Loucy (cell line): Measurements from ENCODE around the gene RNU7-1.

Source experiments
- H2AFZ ChIP-seq: fragments of 200-600 bp; sonication (generic); 2 replicates; pipeline ENCODE4 v1.6.0; 2016; ENCODE audit warnings: antibody characterized with exemption, mild to moderate bottlenecking, low read length, moderate library complexity
- H3F3A ChIP-seq: fragments of 200-600 bp; 2 replicates; pipeline ENCODE4 v1.6.0; 2016; ENCODE audit warnings: antibody characterized with exemption, low read depth, mild to moderate bottlenecking
- H3K27me3 ChIP-seq: fragments of 200-600 bp; sonication (generic); 2 replicates; pipeline ENCODE4 v1.6.1; 2014; ENCODE audit warnings: low read length, mild to moderate bottlenecking; ENCODE audit not compliant: insufficient read depth, poor library complexity, severe bottlenecking
- H3K36me3 ChIP-seq: fragments of 200-600 bp; sonication (generic); 2 replicates; pipeline ENCODE4 v1.6.1; 2016; ENCODE audit warnings: low read length; ENCODE audit not compliant: insufficient read depth
- H3K4me1 ChIP-seq: fragments of 200-600 bp; sonication (generic); 2 replicates; pipeline ENCODE4 v1.5.1; 2014; ENCODE audit warnings: low read length, mild to moderate bottlenecking; ENCODE audit not compliant: insufficient read depth, poor library complexity, severe bottlenecking
- H3K4me2 ChIP-seq: fragments of 200-600 bp; sonication (generic); 2 replicates; pipeline ENCODE4 v1.6.0; 2014; ENCODE audit warnings: antibody characterized with exemption, low read length, low read depth, mild to moderate bottlenecking; ENCODE audit not compliant: poor library complexity, severe bottlenecking
- H3K4me3 ChIP-seq: fragments of 200-600 bp; sonication (generic); 2 replicates; pipeline ENCODE4 v1.5.1; 2014; ENCODE audit warnings: low read length, mild to moderate bottlenecking, mixed read lengths; ENCODE audit not compliant: poor library complexity, severe bottlenecking
- H3K79me2 ChIP-seq: fragments of 200-600 bp; sonication (generic); 2 replicates; pipeline ENCODE4 v1.6.1; 2014; ENCODE audit warnings: low read length; ENCODE audit not compliant: insufficient read depth
- H3K9ac ChIP-seq: fragments of 200-600 bp; sonication (generic); 2 replicates; pipeline ENCODE4 v1.6.0; 2014; ENCODE audit warnings: mild to moderate bottlenecking, low read depth, low read length, moderate library complexity; ENCODE audit not compliant: poor library complexity, severe bottlenecking
- H3K9me2 ChIP-seq: fragments of 200-600 bp; sonication (generic); replicated peaks from 2 replicates; pipeline ENCODE4 v1.6.1; 2016; ENCODE audit warnings: low read depth, low read length, mixed read lengths
- H3K9me3 ChIP-seq: fragments of 200-600 bp; sonication (generic); 2 replicates; pipeline ENCODE4 v1.6.1; 2014; ENCODE audit warnings: mild to moderate bottlenecking, antibody characterized with exemption, low read length, low read depth; ENCODE audit not compliant: insufficient read depth
- H4K20me1 ChIP-seq: fragments of 200-600 bp; sonication (generic); 2 replicates; pipeline ENCODE4 v1.6.0; 2014; ENCODE audit warnings: antibody characterized with exemption, low read length, mild to moderate bottlenecking; ENCODE audit not compliant: insufficient read depth, poor library complexity, severe bottlenecking
- EZH2phosphoT487 ChIP-seq: fragments of 200-600 bp; IDR thresholded peaks from 2 replicates; pipeline ENCODE4 v1.6.1; 2018; ENCODE audit warnings: antibody characterized with exemption, mild to moderate bottlenecking, moderate library complexity, borderline replicate concordance
- TF ChIP-seq, protein P1 (sequence below): fragments of 200-600 bp; sonication (generic); conservative IDR thresholded peaks from 2 replicates; pipeline ENCODE4 v1.5.1; 2014; ENCODE audit warnings: mild to moderate bottlenecking, antibody characterized with exemption, low read length

The RNU7-1 gene

DNA sequence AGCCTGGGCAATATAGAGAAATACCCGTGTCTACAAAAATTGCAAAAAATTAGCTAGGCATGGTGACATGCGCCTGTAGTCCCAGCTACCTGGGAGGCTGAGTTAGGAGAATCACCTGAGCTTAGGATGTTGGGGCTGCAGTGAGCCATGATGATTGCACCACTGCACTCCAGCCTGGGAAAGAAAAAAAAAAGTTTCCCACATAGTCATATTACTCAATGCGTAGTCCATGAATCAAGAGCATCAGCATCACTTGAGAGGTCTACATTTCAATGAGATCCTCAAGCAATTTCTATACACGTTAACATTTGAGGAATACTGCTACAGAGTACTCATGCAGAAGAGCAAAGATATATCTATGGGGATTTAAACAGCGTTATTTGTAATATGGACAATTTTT, 44.2 kb upstream of the RNU7-1 start:
- Histone ChIP-seq H3K9me3 (no peaks in the 10 kb centered on the region), H3F3A (no peaks in the 10 kb centered on the region; the same call in 1 of the 2 replicates), H3K4me2 (no peak overlapping the region), H3K27me3 (no peaks in the 10 kb centered on the region), H3K4me1 (peaks cover 23% of the 10 kb centered on the region), H3K79me2 (no peaks in the 10 kb centered on the region), H3K9ac (no peak overlapping the region), H4K20me1 (no peaks in the 10 kb centered on the region), H3K4me3 (no peak overlapping the region), H3K9me2 (no peaks in the 10 kb centered on the region), H2AFZ (no peak overlapping the region), H3K36me3 (no peaks in the 10 kb centered on the region)
- no peak for TF ChIP-seq EZH2phosphoT487
- TF ChIP-seq, protein P1, sequence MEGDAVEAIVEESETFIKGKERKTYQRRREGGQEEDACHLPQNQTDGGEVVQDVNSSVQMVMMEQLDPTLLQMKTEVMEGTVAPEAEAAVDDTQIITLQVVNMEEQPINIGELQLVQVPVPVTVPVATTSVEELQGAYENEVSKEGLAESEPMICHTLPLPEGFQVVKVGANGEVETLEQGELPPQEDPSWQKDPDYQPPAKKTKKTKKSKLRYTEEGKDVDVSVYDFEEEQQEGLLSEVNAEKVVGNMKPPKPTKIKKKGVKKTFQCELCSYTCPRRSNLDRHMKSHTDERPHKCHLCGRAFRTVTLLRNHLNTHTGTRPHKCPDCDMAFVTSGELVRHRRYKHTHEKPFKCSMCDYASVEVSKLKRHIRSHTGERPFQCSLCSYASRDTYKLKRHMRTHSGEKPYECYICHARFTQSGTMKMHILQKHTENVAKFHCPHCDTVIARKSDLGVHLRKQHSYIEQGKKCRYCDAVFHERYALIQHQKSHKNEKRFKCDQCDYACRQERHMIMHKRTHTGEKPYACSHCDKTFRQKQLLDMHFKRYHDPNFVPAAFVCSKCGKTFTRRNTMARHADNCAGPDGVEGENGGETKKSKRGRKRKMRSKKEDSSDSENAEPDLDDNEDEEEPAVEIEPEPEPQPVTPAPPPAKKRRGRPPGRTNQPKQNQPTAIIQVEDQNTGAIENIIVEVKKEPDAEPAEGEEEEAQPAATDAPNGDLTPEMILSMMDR, result no peak

DNA sequence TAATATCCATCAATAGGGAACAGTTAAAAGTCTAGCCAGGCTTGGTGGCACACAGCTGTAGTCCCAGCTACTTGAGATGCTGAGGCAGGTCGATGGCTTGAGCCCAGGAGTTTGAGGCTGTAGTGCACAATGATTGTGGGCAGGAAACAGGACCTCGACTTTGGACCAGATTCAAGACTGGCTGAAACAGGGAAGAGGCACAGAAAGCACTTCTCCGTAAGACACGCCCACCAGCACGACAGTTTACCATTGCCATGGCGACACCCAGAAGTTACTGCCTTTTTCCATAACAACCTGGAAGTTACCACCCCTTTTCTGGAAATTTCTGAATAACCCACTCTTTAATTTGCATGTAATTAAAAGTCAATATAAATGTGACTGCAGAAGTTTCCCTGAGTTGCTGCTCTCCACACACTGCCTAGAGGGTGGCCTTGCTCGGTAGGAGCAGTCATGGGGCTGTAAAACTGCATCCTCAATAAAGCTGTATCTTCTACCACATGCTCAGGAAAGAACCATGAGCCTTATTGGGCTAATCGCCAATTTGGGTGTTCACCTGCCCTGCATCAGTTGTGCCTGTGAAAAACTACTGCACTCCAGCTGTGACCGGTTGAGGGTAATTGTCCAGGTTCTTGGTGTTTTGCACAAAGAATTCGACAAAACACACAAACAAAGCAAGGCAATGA, 43.6 kb upstream of the RNU7-1 start:
- peaks cover 26% of the 10 kb centered on the region for H3K4me1 ChIP-seq
- peak overlapping the region; percentile 9 for H3K4me2 ChIP-seq
- TF ChIP-seq, protein P1, result no peak
- no peak for TF ChIP-seq EZH2phosphoT487
- H3K27me3 ChIP-seq, result no peaks in the 10 kb centered on the region
- no peak overlapping the region for H3K4me3 ChIP-seq
- H4K20me1 ChIP-seq, result no peaks in the 10 kb centered on the region
- no peaks in the 10 kb centered on the region; the same call in 1 of the 2 replicates for H3F3A ChIP-seq
- no peaks in the 10 kb centered on the region for H3K9me2 ChIP-seq
- H3K9me3 ChIP-seq, result no peaks in the 10 kb centered on the region
- no peak overlapping the region for H2AFZ ChIP-seq
- no peaks in the 10 kb centered on the region for H3K36me3 ChIP-seq
- no peaks in the 10 kb centered on the region for H3K79me2 ChIP-seq
- H3K9ac ChIP-seq, result no peak overlapping the region

DNA sequence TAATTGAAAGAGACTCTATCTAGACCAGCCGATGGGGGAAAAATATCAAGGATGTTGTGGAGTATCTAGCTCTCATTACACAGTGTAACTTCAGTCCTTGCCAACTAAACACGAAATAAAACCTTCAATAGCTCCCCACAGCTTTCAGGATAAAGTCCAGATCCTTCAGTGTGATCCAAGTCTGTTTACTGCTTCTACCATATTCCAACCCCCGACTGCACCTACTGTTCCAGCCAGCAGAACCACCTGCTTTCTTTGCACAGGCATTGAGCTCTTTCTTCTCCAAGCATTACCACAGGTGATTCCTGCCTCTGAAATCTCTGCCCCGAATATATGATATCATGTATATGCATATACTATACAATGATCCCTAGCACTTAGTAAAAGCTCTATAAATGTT, 41.2 kb upstream of the RNU7-1 start:
- Histone ChIP-seq H3K9me2 (no peaks in the 10 kb centered on the region), H3K4me2 (no peak overlapping the region), H3K9ac (no peak overlapping the region), H3K79me2 (no peaks in the 10 kb centered on the region), H3K4me1 (peaks cover 32% of the 10 kb centered on the region), H3F3A (no peaks in the 10 kb centered on the region; the same call in 1 of the 2 replicates), H3K9me3 (no peaks in the 10 kb centered on the region), H2AFZ (no peak overlapping the region), H3K36me3 (no peaks in the 10 kb centered on the region), H3K27me3 (no peaks in the 10 kb centered on the region), H4K20me1 (no peaks in the 10 kb centered on the region), H3K4me3 (no peak overlapping the region)
- no peak for TF ChIP-seq EZH2phosphoT487
- TF ChIP-seq, protein P1, result no peak
